GM12892 (cell line): ENCODE measurements around the gene RAB31.

Experiments used
- DNase-seq: peaks from one replicate; pipeline ENCODE4 v3.0.0; 2011; ENCODE audit not compliant: insufficient read length
- FAIRE-seq: peaks from 2 replicates; lab custom pipeline; 2011; peaks lifted over from hg19 to GRCh38; lab: Jason Lieb, UNC
- POLR2A ChIP-seq: IDR thresholded peaks from 2 replicates; pipeline ENCODE4 v1.6.1; 2011; ENCODE audit warnings: low read depth, low read length, control low read depth
- POLR2AphosphoS5 ChIP-seq: IDR thresholded peaks from 2 replicates; pipeline ENCODE4 v1.6.1; 2011; ENCODE audit warnings: low read depth, low read length, control low read depth
- TAF1 ChIP-seq: IDR thresholded peaks from 2 replicates; pipeline ENCODE4 v1.6.1; 2011; ENCODE audit warnings: low read depth, mild to moderate bottlenecking, control low read depth, low read length, borderline replicate concordance

RAB31 gene

GRCh38 chr18:9743200-9744016 lies 35.3 kb downstream of the RAB31 start:
- FAIRE-seq (no peak), DNase-seq (no peak)
- no peak for TF ChIP-seq POLR2A
- TF ChIP-seq TAF1, result no peak
- no peak for TF ChIP-seq POLR2AphosphoS5

GRCh38 chr18:9746958-9747357 lies 38.9 kb downstream of the RAB31 start:
- TF ChIP-seq POLR2AphosphoS5 (no peak), POLR2A (no peak), TAF1 (no peak)
- DNase-seq (no peak), FAIRE-seq (no peak)

- no peak for DNase-seq
- no peak for TF ChIP-seq POLR2A
- TF ChIP-seq TAF1, result no peak
- TF ChIP-seq POLR2AphosphoS5, result no peak
- no peak for FAIRE-seq
Observed at GRCh38 chr18:9749611-9750010, 41.5 kb downstream of the RAB31 start.

- FAIRE-seq (no peak), DNase-seq (no peak)
- no peak for TF ChIP-seq POLR2A
- TF ChIP-seq POLR2AphosphoS5, result no peak
- no peak for TF ChIP-seq TAF1
Observed at GRCh38 chr18:9750112-9750511, 42.0 kb downstream of the RAB31 start.

- no peak for FAIRE-seq
- TF ChIP-seq TAF1 (no peak), POLR2AphosphoS5 (no peak), POLR2A (no peak)
- no peak for DNase-seq
Observed at GRCh38 chr18:9750606-9751304, 42.7 kb downstream of the RAB31 start.

- DNase-seq (no peak), FAIRE-seq (no peak)
- TF ChIP-seq POLR2AphosphoS5 (no peak), TAF1 (no peak), POLR2A (no peak)
Observed at GRCh38 chr18:9751371-9752031, 43.4 kb downstream of the RAB31 start.

GRCh38 chr18:9753846-9754245 lies 45.7 kb downstream of the RAB31 start:
- DNase-seq (no peak), FAIRE-seq (no peak)
- TF ChIP-seq POLR2A (no peak), TAF1 (no peak), POLR2AphosphoS5 (no peak)

- no peak for TF ChIP-seq POLR2A
- no peak for TF ChIP-seq POLR2AphosphoS5
- no peak for TF ChIP-seq TAF1
- no peak for FAIRE-seq
- no peak for DNase-seq
Observed at GRCh38 chr18:9755110-9755509, 47.0 kb downstream of the RAB31 start.

- no peak for FAIRE-seq
- no peak for DNase-seq
- TF ChIP-seq POLR2A (no peak), POLR2AphosphoS5 (no peak), TAF1 (no peak)
Observed at GRCh38 chr18:9755615-9756014, 47.5 kb downstream of the RAB31 start.

- no peak for TF ChIP-seq TAF1
- no peak for TF ChIP-seq POLR2AphosphoS5
- no peak for TF ChIP-seq POLR2A
- FAIRE-seq (no peak), DNase-seq (no peak)
Observed at GRCh38 chr18:9756271-9756932, 48.3 kb downstream of the RAB31 start.
